Pulmonary artery endothelial cell (primary cell): ENCODE results near the gene WDFY2. TPM values are rescaled to one million over a fixed set of nuclear protein-coding genes. Genes with fewer than 3 reads are reported as not detected.

Experiments used
- DNase-seq: peaks from one replicate; pipeline ENCODE4 v3.0.0-alpha.2; 2011; ENCODE audit warnings: low read depth, low spot score
- total RNA-seq: library from RNA; depleted of rRNA; stranded (reverse); fragments of >200 nt; gene quantifications from 2 replicates; pipeline ENCODE4 v1.2.3, GENCODE V29; 2014

The WDFY2 gene
- total RNA-seq, 1 donor from 2014 or later = 1.7 TPM

DNA sequence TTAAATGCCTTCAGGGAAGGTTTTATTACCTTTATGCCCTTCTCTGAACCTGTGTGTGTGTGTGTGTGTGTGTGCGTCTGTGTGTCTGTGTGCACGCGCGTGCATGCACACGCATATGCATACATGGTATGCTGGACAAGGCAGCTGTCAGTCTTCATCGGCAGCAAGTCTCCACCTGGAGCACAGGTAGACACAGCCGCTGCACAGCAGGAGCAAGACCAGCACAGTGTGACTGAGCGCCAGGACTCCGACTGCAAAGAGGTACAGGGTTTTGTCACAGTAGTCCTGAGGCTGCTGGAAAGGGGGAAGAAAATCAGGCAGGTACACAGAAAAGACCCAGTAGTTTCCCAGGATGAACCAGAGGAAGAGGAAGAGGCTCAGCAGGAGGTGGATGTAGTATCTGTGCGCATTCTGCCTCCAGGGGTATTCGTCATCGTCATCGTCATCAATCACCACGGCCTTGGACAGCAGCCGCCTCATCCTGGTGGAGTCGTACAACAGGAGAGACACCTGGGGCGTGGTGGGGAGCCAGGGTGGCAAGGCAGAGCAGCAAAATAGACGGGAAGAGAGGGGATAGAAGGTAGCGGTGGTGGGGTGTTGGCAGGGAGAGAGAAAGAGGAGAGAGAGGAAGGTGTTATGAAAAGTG, 232.5 kb downstream of the WDFY2 start:
- no peak for DNase-seq

Other genes with a start within 250 kb of the WDFY2 start
- gene SERPINE3, start 244.8 kb upstream of the WDFY2 start, total RNA-seq = not detected in 2 replicates
- gene INTS6, start 131.4 kb upstream of the WDFY2 start, total RNA-seq = 40.4 and 67.6 TPM in 2 replicates
- 3.9 and 7.3 TPM in 2 replicates for gene DHRS12, start 219.7 kb downstream of the WDFY2 start, total RNA-seq